GM06990 (cell line): ENCODE results near the gene FNDC3B.

Experiments used
- DNase-seq: peaks from one replicate; pipeline ENCODE4 v3.0.0-alpha.2; 2011; ENCODE audit not compliant: insufficient read length; ENCODE audit errors: extremely low read depth
- H3K27me3 ChIP-seq: replicated peaks from 2 replicates; pipeline ENCODE4 v1.6.0; 2011; ENCODE audit warnings: low read length; ENCODE audit not compliant: control insufficient read depth, insufficient read depth
- H3K36me3 ChIP-seq: 2 replicates; pipeline ENCODE4 v1.5.1; 2011; ENCODE audit warnings: low read length; ENCODE audit not compliant: control insufficient read depth, insufficient read depth
- H3K4me3 ChIP-seq: replicated peaks from 2 replicates; pipeline ENCODE4 v1.5.1; 2011; ENCODE audit warnings: low read depth, mild to moderate bottlenecking, control low read depth, low read length
- TF ChIP-seq, protein P1 (sequence below): IDR thresholded peaks from 2 replicates; pipeline ENCODE4 v1.5.1; 2011; ENCODE audit warnings: low read length, control low read depth, mild to moderate bottlenecking, inconsistent platforms; ENCODE audit not compliant: insufficient read depth, poor library complexity, severe bottlenecking

Gene FNDC3B

DNA sequence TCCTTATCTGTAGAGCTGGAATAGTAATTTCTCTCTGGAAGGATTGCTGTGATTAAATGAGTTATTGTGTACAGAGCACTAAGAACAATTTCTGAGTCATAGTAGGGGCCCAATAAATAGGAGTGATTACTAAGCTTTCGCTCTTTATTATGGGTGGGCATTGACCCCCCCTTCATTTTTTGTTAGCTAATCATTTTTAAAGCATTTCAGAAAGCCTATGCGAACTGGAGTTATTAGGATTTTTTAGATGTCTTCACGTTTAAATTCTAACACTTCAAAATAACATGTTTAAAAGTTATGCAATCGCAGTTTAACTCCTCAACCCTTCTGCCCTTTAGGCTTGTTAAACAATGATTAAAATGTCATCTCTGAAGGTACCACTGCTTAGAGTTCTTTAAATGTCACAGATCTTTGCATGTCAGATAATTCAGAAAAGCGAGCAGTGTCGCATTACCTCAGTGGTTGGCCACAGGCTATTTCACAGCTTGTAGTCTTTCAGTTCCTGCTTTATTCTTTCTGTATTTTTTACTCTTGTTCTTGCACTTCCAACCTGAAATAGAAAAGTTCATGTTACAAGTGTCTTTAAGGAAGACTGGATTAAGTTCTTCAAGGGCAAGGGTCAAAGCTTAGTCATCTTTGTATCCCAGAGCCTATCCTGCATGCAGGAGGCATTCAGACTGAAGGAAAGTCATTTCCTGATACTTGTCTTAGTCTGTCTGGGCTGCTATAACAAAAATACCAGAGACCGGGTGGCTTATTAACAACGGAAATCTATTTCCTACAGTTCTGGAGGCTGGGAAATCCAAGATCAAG is 102.9 kb downstream of the FNDC3B start:
- peak overlapping the region; percentile 16 for H3K4me3 ChIP-seq
- TF ChIP-seq, protein P1, sequence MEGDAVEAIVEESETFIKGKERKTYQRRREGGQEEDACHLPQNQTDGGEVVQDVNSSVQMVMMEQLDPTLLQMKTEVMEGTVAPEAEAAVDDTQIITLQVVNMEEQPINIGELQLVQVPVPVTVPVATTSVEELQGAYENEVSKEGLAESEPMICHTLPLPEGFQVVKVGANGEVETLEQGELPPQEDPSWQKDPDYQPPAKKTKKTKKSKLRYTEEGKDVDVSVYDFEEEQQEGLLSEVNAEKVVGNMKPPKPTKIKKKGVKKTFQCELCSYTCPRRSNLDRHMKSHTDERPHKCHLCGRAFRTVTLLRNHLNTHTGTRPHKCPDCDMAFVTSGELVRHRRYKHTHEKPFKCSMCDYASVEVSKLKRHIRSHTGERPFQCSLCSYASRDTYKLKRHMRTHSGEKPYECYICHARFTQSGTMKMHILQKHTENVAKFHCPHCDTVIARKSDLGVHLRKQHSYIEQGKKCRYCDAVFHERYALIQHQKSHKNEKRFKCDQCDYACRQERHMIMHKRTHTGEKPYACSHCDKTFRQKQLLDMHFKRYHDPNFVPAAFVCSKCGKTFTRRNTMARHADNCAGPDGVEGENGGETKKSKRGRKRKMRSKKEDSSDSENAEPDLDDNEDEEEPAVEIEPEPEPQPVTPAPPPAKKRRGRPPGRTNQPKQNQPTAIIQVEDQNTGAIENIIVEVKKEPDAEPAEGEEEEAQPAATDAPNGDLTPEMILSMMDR = no peak
- no peaks in the 10 kb centered on the region for H3K36me3 ChIP-seq
- no peaks in the 10 kb centered on the region for H3K27me3 ChIP-seq
- peak; percentile 63 for DNase-seq

DNA sequence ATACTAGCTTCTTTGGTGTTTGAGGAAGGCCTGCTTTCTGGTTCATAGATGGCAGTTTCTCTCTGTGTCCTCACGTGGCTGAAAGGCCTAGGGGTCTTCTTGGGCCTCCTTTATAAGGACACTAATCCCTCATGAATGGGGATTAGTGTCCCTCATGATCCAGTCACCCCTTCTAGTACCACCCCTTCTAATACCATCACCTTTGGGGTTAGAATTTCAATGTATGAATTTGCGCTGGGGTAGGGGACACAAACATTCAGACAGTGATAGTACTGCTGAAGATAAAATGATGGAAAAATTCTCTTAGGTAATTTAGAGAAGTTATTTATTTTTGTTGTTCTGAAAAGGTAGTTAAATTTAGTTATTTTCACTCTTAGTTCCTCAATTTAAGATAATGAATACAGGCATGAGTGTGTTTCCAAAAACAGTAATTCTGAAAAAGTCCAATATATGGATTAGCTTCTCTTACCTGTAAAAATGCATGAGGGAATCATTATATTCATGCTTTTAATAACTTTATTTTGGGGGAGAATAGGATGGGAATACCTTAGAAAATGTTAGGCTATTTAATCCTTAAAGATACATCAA is 103.6 kb downstream of the FNDC3B start:
- Histone ChIP-seq H3K36me3 (no peaks in the 10 kb centered on the region), H3K27me3 (no peaks in the 10 kb centered on the region), H3K4me3 (peak overlapping the region; percentile 16)
- TF ChIP-seq, protein P1 = no peak
- DNase-seq = no peak

DNA sequence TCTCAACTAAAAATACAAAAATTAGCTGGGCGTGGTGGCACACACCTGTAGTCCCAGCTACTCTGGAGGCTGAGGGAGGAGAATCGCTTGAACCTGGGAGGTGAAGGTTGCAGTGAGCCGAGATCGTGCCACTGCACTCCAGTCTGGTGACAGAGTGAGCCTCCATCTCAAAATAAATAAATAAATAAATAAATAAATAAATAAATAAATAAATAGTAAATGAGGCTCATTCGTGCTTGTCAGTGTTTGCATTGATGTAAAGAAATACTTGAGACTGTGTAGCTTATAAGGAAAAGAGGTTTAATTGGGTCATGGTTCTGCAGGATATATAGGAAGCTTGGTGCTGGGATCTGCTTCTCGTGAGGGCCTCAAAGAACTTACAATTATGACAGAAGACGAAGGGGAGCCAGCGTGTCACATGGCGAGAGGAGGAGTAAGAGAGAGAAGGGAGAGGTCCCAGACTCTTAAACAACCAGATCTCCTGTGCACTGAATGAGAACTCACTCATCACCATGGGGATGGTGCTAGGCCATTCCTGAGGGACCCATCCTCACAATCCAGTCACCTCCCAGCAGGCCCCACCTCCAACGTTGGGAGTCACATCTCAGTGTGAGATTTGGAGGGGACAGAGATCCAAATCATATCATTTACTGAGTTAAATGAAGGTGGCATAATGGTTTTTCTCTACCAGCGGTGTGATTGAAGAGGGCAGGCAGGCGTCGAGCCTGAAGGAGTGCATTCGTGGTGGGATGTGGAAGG is 104.5 kb downstream of the FNDC3B start:
- TF ChIP-seq, protein P1 = no peak
- no peak for DNase-seq
- H3K27me3 ChIP-seq = no peaks in the 10 kb centered on the region
- H3K36me3 ChIP-seq = no peaks in the 10 kb centered on the region
- no peak overlapping the region for H3K4me3 ChIP-seq

DNA sequence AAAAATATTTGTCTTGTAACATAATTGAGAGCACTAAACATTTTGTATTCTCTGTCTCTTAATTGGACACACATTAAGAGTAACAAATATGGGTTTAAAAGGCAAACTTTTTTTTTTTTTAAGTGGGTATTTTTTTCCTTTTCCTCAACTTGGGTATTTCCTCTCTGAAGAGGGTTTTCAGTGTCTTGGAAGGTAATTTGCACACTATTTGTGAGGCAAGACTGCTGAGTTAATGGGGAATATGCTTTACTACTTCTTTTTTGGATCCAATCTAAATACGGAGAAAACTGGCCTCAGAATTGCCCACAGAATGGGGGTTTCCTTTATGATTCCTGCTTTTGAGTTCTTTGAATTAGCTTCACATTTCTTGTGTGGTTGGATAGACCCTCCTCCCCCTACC is 105.2 kb downstream of the FNDC3B start:
- no peaks in the 10 kb centered on the region for H3K36me3 ChIP-seq
- DNase-seq = no peak
- no peaks in the 10 kb centered on the region for H3K27me3 ChIP-seq
- no peak overlapping the region for H3K4me3 ChIP-seq
- TF ChIP-seq, protein P1 = no peak

DNA sequence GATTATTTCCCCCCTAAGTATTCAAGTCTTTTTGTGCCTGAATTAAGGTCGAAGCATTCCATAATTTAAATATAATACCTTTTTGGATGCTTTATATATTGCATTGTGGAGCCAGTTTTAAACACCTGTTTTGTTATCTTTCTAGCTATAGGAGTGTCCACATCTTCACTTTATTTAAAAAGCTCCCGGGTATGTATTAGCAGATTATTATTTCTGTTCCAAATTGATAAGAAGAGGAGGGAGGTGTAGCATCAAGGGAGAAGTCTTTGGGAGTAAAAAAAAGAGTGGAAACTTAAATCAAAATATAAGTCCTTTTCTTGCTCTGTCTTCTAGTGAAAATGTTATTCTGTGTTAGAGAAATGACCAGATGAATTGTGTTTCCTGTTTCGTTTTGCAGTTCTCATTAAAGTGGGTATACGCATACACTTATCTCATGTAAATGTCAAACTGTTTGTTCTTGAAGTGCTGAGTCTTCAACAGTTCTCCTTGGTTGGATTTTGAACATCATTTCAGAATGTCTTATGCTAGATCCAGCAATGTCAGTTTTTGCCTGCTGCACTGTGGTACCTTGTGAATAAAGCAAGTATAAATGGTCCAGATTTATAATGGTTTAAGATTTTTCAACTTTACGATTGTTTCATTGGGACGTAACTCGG is 105.8 kb downstream of the FNDC3B start:
- no peak overlapping the region for H3K4me3 ChIP-seq
- TF ChIP-seq, protein P1 = no peak
- DNase-seq = no peak

More for the DNA sequence above, 105.8 kb downstream of the FNDC3B start:
- Histone ChIP-seq H3K27me3 (no peaks in the 10 kb centered on the region), H3K36me3 (no peaks in the 10 kb centered on the region)
